Activated CD4-positive, alpha-beta memory T cell treated with anti-CD3 and anti-CD28 coated beads, Interleukin-2, amount 10 ng/mL, durations not matched to agents 7 days and 5 days (primary cell): ENCODE results near the gene DIS3L2. TPM values are rescaled to one million over a fixed set of nuclear protein-coding genes. Genes with fewer than 3 reads are reported as not detected.
"Not testable (repeated sequence)": the region's sequence is repeated elsewhere in the genome, so short reads cannot be mapped to it uniquely, and the experiment has no call there.

Source experiments
- CTCF ChIA-PET: fragments of 350-600 bp; sonication (Branson Sonifier 250); formaldehyde crosslinking; loops from one replicate; lab custom pipeline; 2021; ENCODE audit warnings: antibody characterized with exemption, inconsistent platforms; lab: Charles Lee
- POLR2A ChIA-PET: fragments of 350-600 bp; sonication (Branson Sonifier 250); formaldehyde crosslinking; loops from one replicate; lab custom pipeline; 2021; ENCODE audit warnings: antibody characterized with exemption; lab: Charles Lee
- DNase-seq: peaks from one replicate; pipeline ENCODE4 v3.0.0-alpha.2; 2020
- H3K27ac Mint-ChIP-seq: one replicate; pipeline ENCODE4 v1.8.0; 2021; ENCODE audit warnings: mild to moderate bottlenecking, mixed read lengths
- H3K27me3 Mint-ChIP-seq: one replicate; pipeline ENCODE4 v1.8.0; 2021; ENCODE audit warnings: mixed read lengths
- H3K36me3 Mint-ChIP-seq: one replicate; pipeline ENCODE4 v1.8.0; 2021; ENCODE audit warnings: low read depth, mixed read lengths
- H3K4me1 Mint-ChIP-seq: one replicate; pipeline ENCODE4 v1.8.0; 2021; ENCODE audit warnings: mixed read lengths
- H3K4me3 Mint-ChIP-seq: one replicate; pipeline ENCODE4 v1.8.0; 2021; ENCODE audit warnings: mild to moderate bottlenecking, mixed read lengths
- H3K9me3 Mint-ChIP-seq: one replicate; pipeline ENCODE4 v1.8.0; 2021; ENCODE audit warnings: mixed read lengths
- total RNA-seq, 2 experiments: library from RNA; stranded (reverse); gene quantifications; one replicate each; pipeline ENCODE4 v1.2.3, GENCODE V29; 2021

The DIS3L2 gene
- total RNA-seq, 2 experiments from 2014 or later: 25.8 to 30.6 TPM

GRCh38 chr2:232036876-232037275 is 75.4 kb downstream of the DIS3L2 start:
- POLR2A ChIA-PET: not testable (repeated sequence)

DNA sequence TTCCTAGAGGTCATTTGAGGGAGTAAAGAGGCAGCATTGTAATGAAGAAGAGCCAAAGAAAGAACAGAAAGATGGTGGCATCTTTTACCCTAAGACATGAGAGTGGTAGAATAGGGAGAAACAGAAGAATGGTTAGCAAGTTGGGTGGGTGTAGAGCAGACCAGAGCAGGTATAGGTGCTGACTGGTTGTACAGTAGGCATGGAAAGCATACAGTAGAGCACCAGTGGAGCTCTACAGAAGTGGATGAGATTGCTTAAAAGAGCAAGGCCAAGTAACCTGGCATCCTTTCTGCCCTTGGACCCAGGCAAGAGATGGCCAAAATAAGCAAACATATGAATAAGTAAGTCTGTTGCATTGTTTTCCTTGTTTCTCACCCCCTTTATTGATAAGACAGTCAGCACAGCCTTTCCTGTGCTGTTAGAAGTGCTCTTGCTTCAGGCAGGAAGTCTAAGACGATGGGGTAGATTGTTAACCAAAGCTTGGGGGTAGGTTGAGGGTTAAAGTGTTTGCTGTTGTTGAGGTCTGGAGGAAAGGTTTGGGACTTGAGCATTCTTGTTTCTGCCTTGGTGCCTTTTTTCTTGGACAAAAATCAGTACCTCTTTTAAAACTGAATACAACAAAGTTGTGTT is 76.9 kb downstream of the DIS3L2 start:
- CTCF ChIA-PET: no interaction called here
- Mint-ChIP-seq H3K4me1 (peaks cover 11% of the 10 kb centered on the region), H3K27ac (no peak overlapping the region), H3K9me3 (peaks cover 12% of the 10 kb centered on the region), H3K27me3 (no peaks in the 10 kb centered on the region), H3K36me3 (peaks cover 53% of the 10 kb centered on the region), H3K4me3 (no peak overlapping the region)
- POLR2A ChIA-PET: interaction anchor here (0.9 kb wide), 1 partner anchor 12 kb away, joined by 3 read pairs; no protein-coding TSS in a partner anchor
- DNase-seq: no peak

More at GRCh38 chr2:232036876-232037275, 75.4 kb downstream of the DIS3L2 start:
- H3K27ac Mint-ChIP-seq, DNase-seq, H3K27me3 Mint-ChIP-seq, H3K4me3 Mint-ChIP-seq: not testable (repeated sequence)
- peaks cover 15% of the 10 kb centered on the region for H3K9me3 Mint-ChIP-seq
- CTCF ChIA-PET: interaction anchor here (0.6 kb wide), 1 partner anchor 68 kb away, joined by 4 read pairs; no protein-coding TSS in a partner anchor
- H3K4me1 Mint-ChIP-seq: peaks cover 13% of the 10 kb centered on the region
- H3K36me3 Mint-ChIP-seq: peaks cover 64% of the 10 kb centered on the region

- ChIA-PET POLR2A (no interaction called here), CTCF (no interaction called here)
- Mint-ChIP-seq H3K27ac (no peak overlapping the region), H3K27me3 (no peaks in the 10 kb centered on the region), H3K36me3 (peaks cover 46% of the 10 kb centered on the region), H3K4me3 (no peak overlapping the region), H3K4me1 (peaks cover 11% of the 10 kb centered on the region), H3K9me3 (peaks cover 12% of the 10 kb centered on the region)
- DNase-seq: no peak
Measured at GRCh38 chr2:232038881-232039485, 77.5 kb downstream of the DIS3L2 start.

DNA sequence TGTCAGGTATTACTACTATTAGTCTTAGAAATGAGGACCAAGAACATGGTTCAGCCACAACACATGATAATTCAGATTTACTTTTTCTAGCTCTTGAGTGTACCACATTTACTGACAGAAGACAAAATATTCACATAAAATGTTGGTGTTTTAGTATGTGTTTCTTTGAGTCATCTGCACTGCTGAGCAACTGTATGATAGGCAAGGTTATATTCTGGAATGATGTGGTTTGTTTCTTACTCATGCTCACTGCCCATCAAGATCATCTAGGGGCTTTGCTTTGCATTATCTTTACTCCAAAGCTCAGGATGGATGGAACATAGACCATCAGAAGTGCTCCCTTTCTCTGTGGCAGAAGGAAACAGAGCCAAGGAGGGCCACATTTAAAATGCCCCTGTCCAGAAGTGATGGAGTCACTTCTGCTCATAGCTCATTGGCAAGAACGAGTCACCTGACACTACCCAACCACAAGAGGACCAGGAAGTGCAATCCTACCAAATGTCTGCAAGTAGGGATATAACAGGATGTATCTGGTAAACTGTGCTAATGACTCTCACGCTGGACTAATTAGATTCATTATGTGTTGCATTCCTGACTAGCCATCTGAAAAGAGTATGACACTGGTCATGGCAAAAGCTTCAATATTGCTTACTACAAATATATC is 81.5 kb downstream of the DIS3L2 start:
- no peak for DNase-seq
- Mint-ChIP-seq H3K27me3 (no peaks in the 10 kb centered on the region), H3K4me3 (no peak overlapping the region), H3K36me3 (peaks cover 19% of the 10 kb centered on the region), H3K4me1 (peaks cover 6% of the 10 kb centered on the region), H3K9me3 (no peaks in the 10 kb centered on the region), H3K27ac (no peak overlapping the region)
- ChIA-PET CTCF (interaction anchor here (1.1 kb wide), 1 partner anchor 18 kb away, joined by 3 read pairs; no protein-coding TSS in a partner anchor), POLR2A (no interaction called here)

DNA sequence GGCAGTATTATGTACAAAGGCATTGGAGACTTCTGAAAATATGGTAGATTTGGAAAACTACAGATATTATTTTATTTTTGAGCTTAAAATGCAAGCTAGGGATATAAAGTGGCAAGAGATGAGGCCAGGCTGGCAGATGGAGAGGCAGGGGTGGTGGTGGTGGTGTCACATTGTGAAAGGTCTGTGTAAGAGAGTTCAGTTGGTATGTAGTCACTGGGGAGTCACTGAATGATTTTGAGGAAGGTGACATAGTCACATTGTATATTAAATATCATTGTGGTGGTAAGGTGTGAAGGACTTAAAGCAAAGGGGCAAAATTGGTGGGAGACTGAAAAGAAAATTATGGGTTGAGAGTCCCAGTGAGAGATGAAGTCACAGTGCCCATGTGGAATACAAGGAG is 82.5 kb downstream of the DIS3L2 start:
- Mint-ChIP-seq H3K9me3 (no peaks in the 10 kb centered on the region), H3K36me3 (peaks cover 15% of the 10 kb centered on the region), H3K27ac (no peak overlapping the region), H3K4me3 (no peak overlapping the region), H3K27me3 (no peaks in the 10 kb centered on the region), H3K4me1 (no peaks in the 10 kb centered on the region)
- CTCF ChIA-PET: no interaction called here
- DNase-seq: no peak
- POLR2A ChIA-PET: no interaction called here

GRCh38 chr2:232049350-232049749 is 87.8 kb downstream of the DIS3L2 start:
- no peak for DNase-seq
- no peak overlapping the region for H3K4me3 Mint-ChIP-seq
- H3K36me3 Mint-ChIP-seq: peaks cover 4% of the 10 kb centered on the region
- CTCF ChIA-PET: no interaction called here
- POLR2A ChIA-PET: no interaction called here
- H3K27ac Mint-ChIP-seq: no peak overlapping the region
- no peaks in the 10 kb centered on the region for H3K27me3 Mint-ChIP-seq
- H3K4me1 Mint-ChIP-seq: no peaks in the 10 kb centered on the region
- no peaks in the 10 kb centered on the region for H3K9me3 Mint-ChIP-seq

GRCh38 chr2:232052591-232052990 is 91.1 kb downstream of the DIS3L2 start:
- Mint-ChIP-seq H3K36me3 (no peaks in the 10 kb centered on the region), H3K9me3 (no peaks in the 10 kb centered on the region), H3K27me3 (no peaks in the 10 kb centered on the region), H3K27ac (no peak overlapping the region), H3K4me1 (peaks cover 6% of the 10 kb centered on the region), H3K4me3 (no peak overlapping the region)
- no peak for DNase-seq
- POLR2A ChIA-PET: no interaction called here
- CTCF ChIA-PET: no interaction called here

GRCh38 chr2:232053777-232054176 is 92.3 kb downstream of the DIS3L2 start:
- no peak overlapping the region for H3K4me3 Mint-ChIP-seq
- DNase-seq: no peak
- POLR2A ChIA-PET: no interaction called here
- no peak overlapping the region for H3K27ac Mint-ChIP-seq
- CTCF ChIA-PET: no interaction called here
- H3K9me3 Mint-ChIP-seq: no peaks in the 10 kb centered on the region
- H3K36me3 Mint-ChIP-seq: no peaks in the 10 kb centered on the region
- peaks cover 15% of the 10 kb centered on the region for H3K4me1 Mint-ChIP-seq
- H3K27me3 Mint-ChIP-seq: no peaks in the 10 kb centered on the region

DNA sequence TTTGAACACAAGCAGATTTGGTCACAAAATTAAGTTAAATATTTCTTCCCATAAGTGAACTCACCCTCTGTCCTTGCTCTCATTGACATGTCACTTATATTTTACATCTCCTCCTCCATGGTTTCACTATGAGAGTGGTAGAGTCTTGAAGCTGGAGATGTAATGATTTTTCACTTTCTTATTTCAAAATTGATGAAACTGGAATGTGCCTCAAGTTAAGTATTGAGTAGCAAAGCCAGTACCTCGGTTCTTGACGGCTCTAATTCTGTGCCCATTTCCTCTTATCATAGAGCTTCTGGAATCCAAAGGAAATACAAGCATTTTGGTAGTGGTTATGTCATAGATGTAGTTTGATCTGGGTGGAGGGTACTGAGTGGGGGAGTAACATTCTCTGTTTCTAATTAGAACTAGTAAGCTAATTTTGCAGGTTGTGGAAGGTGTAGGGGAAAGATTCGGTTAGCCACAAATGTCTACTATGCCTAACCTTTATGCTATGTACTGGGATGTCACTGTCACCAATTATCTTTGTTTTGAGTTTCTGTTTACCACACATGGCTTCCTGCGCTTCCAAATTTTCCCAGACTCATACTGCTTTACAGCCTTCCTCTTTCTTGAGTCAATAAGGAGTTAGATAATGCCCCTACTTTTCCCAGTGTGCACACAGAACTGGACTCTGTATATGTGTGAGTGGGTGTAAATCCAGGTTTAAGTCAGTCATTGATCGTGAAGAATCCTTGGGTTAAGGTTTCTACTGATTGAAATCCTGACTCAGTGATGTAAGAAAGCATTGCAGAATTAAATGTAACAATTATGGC is 96.8 kb downstream of the DIS3L2 start:
- CTCF ChIA-PET: interaction anchor here (0.7 kb wide), 1 partner anchor 32 kb away, joined by 3 read pairs; no protein-coding TSS in a partner anchor
- no peak for DNase-seq
- Mint-ChIP-seq H3K27ac (no peak overlapping the region), H3K9me3 (peaks cover 2% of the 10 kb centered on the region), H3K27me3 (peaks cover 3% of the 10 kb centered on the region), H3K4me1 (peaks cover 15% of the 10 kb centered on the region), H3K4me3 (no peak overlapping the region), H3K36me3 (peaks cover 3% of the 10 kb centered on the region)
- POLR2A ChIA-PET: no interaction called here

DNA sequence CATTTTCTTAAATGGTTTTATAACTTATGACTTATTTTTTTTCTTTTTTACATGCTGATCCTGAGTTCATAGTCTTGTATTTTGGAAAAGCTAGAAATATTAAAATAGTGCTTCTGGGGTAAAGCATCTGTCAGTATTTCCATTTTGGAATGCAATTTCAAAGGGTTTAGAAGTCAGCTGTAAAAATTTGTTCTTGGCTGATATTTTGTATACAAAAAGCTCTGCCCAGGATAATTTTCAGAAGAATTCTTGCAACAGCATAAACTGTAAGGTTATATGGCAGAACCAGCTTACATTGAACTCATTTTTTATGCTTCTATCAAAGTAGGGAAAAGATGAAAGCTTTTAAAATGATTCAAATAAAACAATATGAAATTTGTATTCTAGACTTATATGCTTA is 97.4 kb downstream of the DIS3L2 start:
- ChIA-PET CTCF (interaction anchor here (0.7 kb wide), 1 partner anchor 32 kb away, joined by 3 read pairs; no protein-coding TSS in a partner anchor), POLR2A (no interaction called here)
- Mint-ChIP-seq H3K27me3 (peaks cover 3% of the 10 kb centered on the region), H3K36me3 (peaks cover 3% of the 10 kb centered on the region), H3K4me1 (peaks cover 15% of the 10 kb centered on the region), H3K4me3 (no peak overlapping the region), H3K9me3 (peaks cover 2% of the 10 kb centered on the region), H3K27ac (no peak overlapping the region)
- DNase-seq: no peak

- Mint-ChIP-seq H3K27me3 (peaks cover 3% of the 10 kb centered on the region), H3K9me3 (peaks cover 2% of the 10 kb centered on the region), H3K27ac (no peak overlapping the region), H3K4me3 (no peak overlapping the region), H3K4me1 (peaks cover 15% of the 10 kb centered on the region), H3K36me3 (peaks cover 3% of the 10 kb centered on the region)
- ChIA-PET CTCF (interaction anchor here (0.7 to 1.5 kb wide), 3 partner anchors 65 to 232 kb away, joined by 3 read pairs; no protein-coding TSS in a partner anchor), POLR2A (no interaction called here)
- DNase-seq: no peak
Measured at GRCh38 chr2:232061265-232061664, 99.8 kb downstream of the DIS3L2 start.

DNA sequence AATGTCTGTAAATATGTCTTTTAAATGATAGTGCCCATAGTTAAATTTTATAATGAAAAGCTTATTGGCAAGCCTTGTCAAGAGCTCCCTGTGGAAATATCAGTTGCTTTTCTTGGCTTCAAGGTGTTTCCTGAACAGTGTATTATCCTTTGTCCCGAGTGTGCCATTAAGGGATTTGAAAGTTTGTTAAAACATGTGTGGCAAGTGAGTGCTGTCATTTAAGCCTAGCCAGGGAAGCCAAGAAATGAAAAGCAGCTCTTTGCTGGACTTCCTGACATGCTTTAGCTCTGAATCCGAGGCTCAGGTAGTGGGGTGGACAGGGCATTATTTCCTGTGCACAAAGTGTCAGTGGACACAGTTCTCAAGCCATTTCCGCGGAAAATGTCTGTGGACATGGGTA is 111.5 kb downstream of the DIS3L2 start:
- ChIA-PET CTCF (no interaction called here), POLR2A (no interaction called here)
- H3K9me3 Mint-ChIP-seq: no peaks in the 10 kb centered on the region
- H3K36me3 Mint-ChIP-seq: no peaks in the 10 kb centered on the region
- no peaks in the 10 kb centered on the region for H3K27me3 Mint-ChIP-seq
- DNase-seq: no peak
- H3K27ac Mint-ChIP-seq: no peak overlapping the region
- peaks cover 4% of the 10 kb centered on the region for H3K4me1 Mint-ChIP-seq
- no peak overlapping the region for H3K4me3 Mint-ChIP-seq

DNA sequence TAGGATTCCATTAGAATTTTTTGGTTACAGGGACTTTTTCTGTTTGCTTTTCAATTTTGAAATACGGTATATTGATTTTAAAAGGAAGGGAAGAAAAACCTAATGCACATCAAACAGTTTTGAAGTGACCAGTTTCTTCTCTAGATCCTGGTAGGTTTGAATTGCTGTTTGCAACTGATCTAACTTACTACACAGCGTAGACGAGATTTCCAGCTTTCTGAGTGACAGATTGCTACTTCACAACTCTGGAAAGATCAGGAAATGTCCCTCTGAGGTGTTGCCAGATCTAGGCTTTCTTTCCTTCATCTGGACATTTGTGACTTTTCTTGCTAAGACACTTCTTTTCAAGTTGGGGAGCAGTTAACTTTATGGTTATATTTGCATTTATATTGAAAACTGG is 112.2 kb downstream of the DIS3L2 start:
- DNase-seq: no peak
- Mint-ChIP-seq H3K4me3 (no peak overlapping the region), H3K4me1 (peaks cover 4% of the 10 kb centered on the region), H3K27ac (no peak overlapping the region), H3K9me3 (no peaks in the 10 kb centered on the region), H3K27me3 (no peaks in the 10 kb centered on the region), H3K36me3 (no peaks in the 10 kb centered on the region)
- CTCF ChIA-PET: no interaction called here
- POLR2A ChIA-PET: no interaction called here
